SK-N-SH (cell line): Measurements from ENCODE around the gene C17orf50. TPM values are rescaled to one million over a fixed set of nuclear protein-coding genes. Genes with fewer than 3 reads are reported as not detected.

Experiments
- CTCF ChIA-PET: fragments of 300-600, 350-600 bp; formaldehyde crosslinking; extraction: SDS; loops from one replicate; lab custom pipeline; 2021; lab: Yijun Ruan, JAX
- POLR2A ChIA-PET: fragments of 350-600 bp; sonication (Branson Sonifier 250); formaldehyde crosslinking; extraction: SDS; loops from one replicate; lab custom pipeline; 2020; ENCODE audit warnings: antibody characterized with exemption, inconsistent platforms; lab: Yijun Ruan, JAX
- DNase-seq: peaks from one replicate; pipeline ENCODE4 v3.0.0; 2012
- H2AFZ ChIP-seq: fragments of 200-600 bp; sonication (generic); 2 replicates; pipeline ENCODE4 v1.8.1; 2016; ENCODE audit warnings: antibody characterized with exemption, mild to moderate bottlenecking, low read depth
- H3F3A ChIP-seq: fragments of 200-600 bp; sonication (generic); replicated peaks from 2 replicates; pipeline ENCODE3; 2016; ENCODE audit warnings: antibody characterized with exemption, mild to moderate bottlenecking; ENCODE audit not compliant: insufficient read depth
- H3K27ac ChIP-seq, 2 experiments: fragments of 200-500 bp in 1 of 2; fragments of 200-600 bp in 1 of 2; sonication (Bioruptor generic) in 1 of 2; sonication (generic), shearing (Covaris generic) in 1 of 2; 2 replicates each; pipeline versions ENCODE4 v1.5.1 to v1.6.1; 2014 to 2016; ENCODE audit warnings: low read depth in 2 of 2, inconsistent platforms in 1 of 2, low read length in 1 of 2, mild to moderate bottlenecking in 1 of 2, mixed read lengths in 1 of 2
- H3K27me3 ChIP-seq: fragments of 200-600 bp; sonication (generic), shearing (Covaris generic); 2 replicates; pipeline ENCODE4 v1.6.1; 2016; ENCODE audit warnings: mixed run types; ENCODE audit not compliant: insufficient read depth
- H3K36me3 ChIP-seq, 2 experiments: fragments of 200-500 bp in 1 of 2; fragments of 200-600 bp in 1 of 2; sonication (Bioruptor generic) in 1 of 2; sonication (generic) in 1 of 2; replicated peaks in 1 of 2; 2 replicates each; pipeline versions ENCODE3 to v1.5.1; 2014 to 2016; ENCODE audit warnings: low read length in 1 of 2, mild to moderate bottlenecking in 1 of 2; ENCODE audit not compliant: insufficient read depth in 2 of 2, control insufficient read depth in 1 of 2
- H3K4me1 ChIP-seq, 2 experiments: fragments of 200-500 bp in 1 of 2; fragments of 200-600 bp in 1 of 2; sonication (Bioruptor generic) in 1 of 2; sonication (generic), shearing (Covaris generic) in 1 of 2; 2 replicates each; pipeline versions ENCODE4 v1.5.1 to v1.6.1; 2014 to 2016; ENCODE audit warnings: low read depth in 1 of 2, low read length in 1 of 2, mixed run types in 1 of 2; ENCODE audit not compliant: insufficient read depth in 2 of 2, control insufficient read depth in 1 of 2
- H3K4me2 ChIP-seq: fragments of 200-600 bp; sonication (generic), shearing (Covaris generic); 2 replicates; pipeline ENCODE4 v1.6.1; 2017; ENCODE audit warnings: mixed run types
- H3K4me3 ChIP-seq, 2 experiments: fragments of 200-500 bp in 1 of 2; fragments of 200-600 bp in 1 of 2; sonication (Bioruptor generic) in 1 of 2; sonication (generic), shearing (Covaris generic) in 1 of 2; 2 replicates each; pipeline versions ENCODE4 v1.5.1 to v1.8.1; 2014 to 2016; ENCODE audit warnings: low read depth in 2 of 2, inconsistent platforms in 1 of 2, low read length in 1 of 2, mild to moderate bottlenecking in 1 of 2, mixed read lengths in 1 of 2, moderate library complexity in 1 of 2
- H3K79me2 ChIP-seq: fragments of 200-600 bp; sonication (generic); 2 replicates; pipeline ENCODE4 v1.8.1; 2017; ENCODE audit warnings: mild to moderate bottlenecking; ENCODE audit not compliant: insufficient read depth
- H3K9ac ChIP-seq: fragments of 200-600 bp; sonication (generic); 2 replicates; pipeline ENCODE4 v1.6.1; 2017; ENCODE audit warnings: mixed run types
- H3K9me2 ChIP-seq: fragments of 200-600 bp; sonication (generic); 2 replicates; pipeline ENCODE4 v1.6.1; 2017; ENCODE audit warnings: mixed run types
- H3K9me3 ChIP-seq: fragments of 200-600 bp; sonication (generic); 2 replicates; pipeline ENCODE4 v1.6.1; 2017; ENCODE audit warnings: mixed run types, mild to moderate bottlenecking, moderate library complexity
- H4K20me1 ChIP-seq: fragments of 200-600 bp; sonication (generic); 2 replicates; pipeline ENCODE4 v1.6.1; 2017; ENCODE audit warnings: mild to moderate bottlenecking, mixed run types; ENCODE audit not compliant: insufficient read depth
- CHD2 ChIP-seq: fragments of 150-350 bp; IDR thresholded peaks from 2 replicates; pipeline ENCODE4 v1.6.1; 2018; ENCODE audit warnings: low read length; ENCODE audit not compliant: partially characterized antibody
- CTCF ChIP-seq: fragments of 200-600 bp; sonication (generic); IDR thresholded peaks from 2 replicates; pipeline ENCODE4 v1.6.1; 2017; ENCODE audit warnings: antibody characterized with exemption, mild to moderate bottlenecking, moderate library complexity
- FOXJ3 ChIP-seq: sonication (generic); formaldehyde crosslinking; IDR thresholded peaks from 2 replicates; pipeline ENCODE4 v1.5.1; 2020; ENCODE audit warnings: mild to moderate bottlenecking, missing genetic modification reagents
- IRF3 ChIP-seq: fragments of 150-350 bp; IDR thresholded peaks from 2 replicates; pipeline ENCODE4 v1.6.1; 2016; ENCODE audit warnings: mild to moderate bottlenecking, low read depth, low read length
- JUND ChIP-seq: IDR thresholded peaks from 2 replicates; pipeline ENCODE4 v1.4.0; 2012
- MAX ChIP-seq: IDR thresholded peaks from 2 replicates; pipeline ENCODE4 v1.4.0; 2012; ENCODE audit warnings: low read depth
- MEF2A ChIP-seq: IDR thresholded peaks from 2 replicates; pipeline ENCODE4 v1.4.0; 2012; ENCODE audit warnings: low read depth, borderline replicate concordance
- MXI1 ChIP-seq: IDR thresholded peaks from 2 replicates; pipeline ENCODE4 v1.6.1; 2012; ENCODE audit warnings: mild to moderate bottlenecking, low read depth, low read length, improper control_type of control experiment
- NFIC ChIP-seq: IDR thresholded peaks from 2 replicates; pipeline ENCODE4 v1.4.0; 2012; ENCODE audit warnings: borderline replicate concordance
- NRF1 ChIP-seq: IDR thresholded peaks from 2 replicates; pipeline ENCODE4 v1.6.1; 2012; ENCODE audit warnings: low read depth, mild to moderate bottlenecking, low read length
- POLR2AphosphoS5 ChIP-seq: IDR thresholded peaks from 2 replicates; pipeline ENCODE4 v1.6.1; 2012; ENCODE audit warnings: low read depth, low read length
- RAD21 ChIP-seq: IDR thresholded peaks from 2 replicates; pipeline ENCODE4 v1.6.1; 2012; ENCODE audit warnings: mild to moderate bottlenecking, low read length
- RXRA ChIP-seq: IDR thresholded peaks from 2 replicates; pipeline ENCODE4 v1.4.0; 2012; ENCODE audit warnings: low read depth, mild to moderate bottlenecking, borderline replicate concordance
- SIN3A ChIP-seq: IDR thresholded peaks from 2 replicates; pipeline ENCODE4 v1.6.1; 2012; ENCODE audit warnings: low read depth, mild to moderate bottlenecking, low read length, moderate library complexity, borderline replicate concordance
- SMC3 ChIP-seq: IDR thresholded peaks from 2 replicates; pipeline ENCODE4 v1.6.1; 2012; ENCODE audit warnings: low read depth, low read length, improper control_type of control experiment
- TEAD4 ChIP-seq: IDR thresholded peaks from 2 replicates; pipeline ENCODE4 v1.4.0; 2012; ENCODE audit warnings: mild to moderate bottlenecking, borderline replicate concordance; ENCODE audit not compliant: insufficient read depth
- WGBS: methylation state at CpG from one replicate; pipeline ENCODE4 v1.1.6; 2017; ENCODE audit warnings: low lambda C conversion rate; 5-methylcytosine and 5-hydroxymethylcytosine counted together
- polyA plus RNA-seq, 3 experiments: library from polyadenylated mRNA; depleted of rRNA; stranded (reverse); fragments of >200 nt; gene quantifications; 2 replicates each; pipeline ENCODE4 v1.2.3, GENCODE V29; 2012

Gene C17orf50
- polyA plus RNA-seq, 1 of the 3 experiments (the other 2 are of a cell fraction), result 0.05 TPM

GRCh38 chr17:35752471-35752870 is 8.2 kb upstream of the C17orf50 start:
- H3K9ac ChIP-seq, result no peak overlapping the region
- no peaks in the 10 kb centered on the region for H3F3A ChIP-seq
- no peak overlapping the region for H3K4me3 ChIP-seq
- H4K20me1 ChIP-seq, result no peaks in the 10 kb centered on the region
- POLR2A ChIA-PET, result no interaction called here
- H3K4me2 ChIP-seq, result no peak overlapping the region
- no peaks in the 10 kb centered on the region for H3K36me3 ChIP-seq
- TF ChIP-seq SMC3, result no peak
- no peak for TF ChIP-seq CTCF
- TF ChIP-seq MAX, result no peak
- TF ChIP-seq NFIC, result no peak
- no peak for TF ChIP-seq CHD2
- TF ChIP-seq TEAD4, result no peak
- TF ChIP-seq JUND, result no peak
- TF ChIP-seq MEF2A, result no peak
- TF ChIP-seq IRF3, result no peak
- no peak for TF ChIP-seq POLR2AphosphoS5
- TF ChIP-seq RXRA, result no peak
- TF ChIP-seq MXI1, result no peak
- TF ChIP-seq FOXJ3, result no peak
- no peak for TF ChIP-seq SIN3A
- TF ChIP-seq RAD21, result no peak
- no peak for TF ChIP-seq NRF1
- H3K9me3 ChIP-seq, result no peaks in the 10 kb centered on the region
- 51% methylated on average over 8 of the region's 16 CpGs for WGBS
- H3K9me2 ChIP-seq, result no peaks in the 10 kb centered on the region
- H3K27ac ChIP-seq, result no peak overlapping the region
- DNase-seq, result no peak
- CTCF ChIA-PET, result interaction anchor here (1.0 to 10.4 kb wide), 3 partner anchors 8 to 145 kb away, joined by 3 to 168 read pairs (median 6); partner anchors contain the start of gene C17orf50
- no peak overlapping the region for H2AFZ ChIP-seq
- peaks cover 0 to 21% of the 10 kb centered on the region in 2 experiments; a peak in 1 of 4 replicates for H3K4me1 ChIP-seq
- H3K27me3 ChIP-seq, result peaks cover 11% of the 10 kb centered on the region
- H3K79me2 ChIP-seq, result no peaks in the 10 kb centered on the region
